ENCODE results near the gene CAMK2A. TPM values are rescaled to one million over a fixed set of nuclear protein-coding genes. Genes with fewer than 3 reads are reported as not detected.

CAMK2A gene
- total RNA-seq, 4 donors from 2014 or later = not detected

DNA sequence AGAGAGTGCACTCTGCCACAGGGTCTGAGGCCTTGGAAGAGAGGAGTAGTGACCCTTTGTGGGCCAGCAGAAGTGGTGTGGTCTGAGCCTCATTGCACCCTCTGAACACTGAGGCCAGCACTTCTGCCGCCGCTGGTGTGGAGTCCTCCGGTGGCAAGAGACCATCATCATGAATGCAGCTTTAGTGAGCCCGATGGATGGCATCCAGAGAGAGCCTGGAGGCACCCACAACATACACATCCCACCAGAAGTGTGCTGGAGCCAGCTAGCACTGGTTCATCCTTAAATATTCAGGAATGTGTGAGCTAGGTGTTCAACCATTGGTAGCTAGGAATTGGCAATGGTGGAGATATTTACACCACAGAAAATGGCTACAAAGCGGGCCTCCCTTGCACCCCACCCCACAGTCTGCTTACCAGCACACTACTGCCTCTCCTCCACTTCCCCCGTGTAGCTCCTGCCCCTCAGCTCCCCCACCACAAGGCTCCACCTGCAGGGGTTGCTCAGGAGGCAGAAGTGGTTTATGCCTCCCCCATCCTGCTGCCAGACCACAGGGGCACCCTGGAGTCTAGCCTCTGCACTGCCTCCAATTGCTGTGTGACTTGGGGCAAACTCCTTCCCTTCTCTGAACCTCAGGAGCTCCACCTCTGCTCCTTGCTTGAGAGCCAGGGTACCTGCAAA, 83.3 kb downstream of the CAMK2A start:
- TF ChIP-seq, protein P1, sequence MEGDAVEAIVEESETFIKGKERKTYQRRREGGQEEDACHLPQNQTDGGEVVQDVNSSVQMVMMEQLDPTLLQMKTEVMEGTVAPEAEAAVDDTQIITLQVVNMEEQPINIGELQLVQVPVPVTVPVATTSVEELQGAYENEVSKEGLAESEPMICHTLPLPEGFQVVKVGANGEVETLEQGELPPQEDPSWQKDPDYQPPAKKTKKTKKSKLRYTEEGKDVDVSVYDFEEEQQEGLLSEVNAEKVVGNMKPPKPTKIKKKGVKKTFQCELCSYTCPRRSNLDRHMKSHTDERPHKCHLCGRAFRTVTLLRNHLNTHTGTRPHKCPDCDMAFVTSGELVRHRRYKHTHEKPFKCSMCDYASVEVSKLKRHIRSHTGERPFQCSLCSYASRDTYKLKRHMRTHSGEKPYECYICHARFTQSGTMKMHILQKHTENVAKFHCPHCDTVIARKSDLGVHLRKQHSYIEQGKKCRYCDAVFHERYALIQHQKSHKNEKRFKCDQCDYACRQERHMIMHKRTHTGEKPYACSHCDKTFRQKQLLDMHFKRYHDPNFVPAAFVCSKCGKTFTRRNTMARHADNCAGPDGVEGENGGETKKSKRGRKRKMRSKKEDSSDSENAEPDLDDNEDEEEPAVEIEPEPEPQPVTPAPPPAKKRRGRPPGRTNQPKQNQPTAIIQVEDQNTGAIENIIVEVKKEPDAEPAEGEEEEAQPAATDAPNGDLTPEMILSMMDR (IDR thresholded peaks at IDR 0.05; ENCODE audit: low read depth) = no peak

DNA sequence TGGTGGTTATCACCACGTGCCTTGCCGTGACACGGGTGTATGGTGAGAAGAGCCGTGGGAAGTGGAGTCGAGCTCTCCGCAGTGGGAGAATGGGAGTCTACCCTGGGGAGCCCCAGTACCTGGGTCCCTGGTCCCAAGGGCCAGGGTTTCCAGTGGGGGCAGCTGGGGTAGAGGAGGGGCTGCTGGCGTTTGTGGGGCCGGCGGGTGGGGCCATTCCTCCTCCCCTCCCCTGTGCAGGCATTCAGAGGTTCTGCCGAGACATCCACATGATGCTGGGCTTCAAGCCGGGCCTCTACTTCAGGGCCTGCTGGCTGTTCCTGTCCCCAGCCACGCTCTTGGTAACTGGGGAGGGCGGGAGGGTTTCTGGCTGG, 85.0 kb downstream of the CAMK2A start:
- TF ChIP-seq, protein P1 (IDR thresholded peaks at IDR 0.05; ENCODE audit: low read depth) = no peak

DNA sequence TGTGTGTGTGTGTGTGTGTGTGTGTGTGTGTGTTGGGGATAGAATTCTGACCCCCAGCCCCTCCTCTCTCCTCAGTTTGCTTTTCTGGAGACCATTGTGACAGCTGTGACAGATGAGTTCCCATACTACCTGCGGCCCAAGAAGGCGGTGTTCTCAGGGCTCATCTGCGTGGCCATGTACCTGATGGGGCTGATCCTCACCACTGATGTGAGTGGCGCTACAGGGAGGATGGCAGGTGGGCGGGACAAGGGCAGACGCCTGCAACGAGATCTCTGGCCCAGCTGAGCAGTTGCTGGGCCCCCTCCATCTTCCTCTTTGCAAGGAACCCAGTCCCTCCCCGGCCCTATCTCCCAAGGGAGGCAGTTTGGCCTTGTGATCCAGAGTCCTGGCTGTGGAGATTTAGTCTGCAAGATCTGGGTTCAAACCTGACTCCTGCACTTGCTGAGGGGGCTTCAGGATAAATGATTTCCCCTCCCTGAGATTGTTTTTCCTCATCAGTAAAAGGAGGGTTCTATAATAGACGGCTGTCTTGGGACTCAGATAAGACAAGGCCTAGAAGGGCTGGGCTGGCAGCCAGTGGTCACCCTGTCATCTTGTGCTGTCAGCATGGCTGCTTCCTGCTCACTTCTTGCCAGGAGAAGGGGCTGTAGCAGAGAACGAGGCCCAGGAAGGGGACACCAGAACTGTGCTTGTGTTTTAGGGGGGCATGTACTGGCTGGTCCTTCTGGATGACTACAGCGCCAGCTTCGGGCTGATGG, 85.6 kb downstream of the CAMK2A start:
- TF ChIP-seq, protein P1 (IDR thresholded peaks at IDR 0.05; ENCODE audit: low read depth) = no peak

DNA sequence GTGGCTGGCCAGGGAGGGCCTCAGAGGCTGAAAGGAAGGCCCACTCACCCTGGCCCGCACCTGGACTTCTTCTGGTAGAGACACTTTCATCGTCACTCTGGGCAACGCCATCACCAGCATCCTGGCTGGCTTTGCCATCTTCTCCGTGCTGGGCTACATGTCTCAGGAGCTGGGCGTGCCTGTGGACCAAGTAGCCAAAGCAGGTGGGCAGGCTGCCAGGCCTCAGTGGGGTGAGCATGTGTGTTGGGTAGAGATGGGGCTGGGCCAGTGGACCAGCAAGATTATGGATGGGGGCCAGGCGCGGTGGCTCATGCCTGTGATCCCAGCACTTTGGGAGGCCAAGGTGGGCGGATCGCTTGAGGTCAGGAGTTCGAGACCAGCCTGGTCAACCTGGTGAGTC, 87.1 kb downstream of the CAMK2A start:
- TF ChIP-seq, protein P1 (IDR thresholded peaks at IDR 0.05; ENCODE audit: low read depth) = no peak

DNA sequence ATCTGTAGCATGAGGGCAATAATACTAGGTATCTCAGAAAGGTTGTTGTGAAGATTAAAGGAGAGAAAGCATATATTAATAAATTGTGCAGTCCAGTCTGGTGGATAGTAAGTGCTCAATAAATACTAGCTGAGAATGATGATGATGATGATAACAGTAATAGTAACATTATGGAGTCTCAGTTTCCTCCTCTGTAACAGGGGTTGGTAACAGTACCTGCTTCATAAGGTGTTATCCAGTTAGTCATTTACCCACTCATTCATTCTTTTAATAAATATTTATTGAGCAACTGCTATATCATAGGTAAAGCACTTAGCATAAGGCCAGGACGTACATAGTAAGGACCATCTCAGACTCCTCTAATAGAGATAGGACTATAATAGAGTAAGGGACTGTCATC, 92.1 kb downstream of the CAMK2A start:
- TF ChIP-seq, protein P1 (IDR thresholded peaks at IDR 0.05; ENCODE audit: low read depth) = no peak

DNA sequence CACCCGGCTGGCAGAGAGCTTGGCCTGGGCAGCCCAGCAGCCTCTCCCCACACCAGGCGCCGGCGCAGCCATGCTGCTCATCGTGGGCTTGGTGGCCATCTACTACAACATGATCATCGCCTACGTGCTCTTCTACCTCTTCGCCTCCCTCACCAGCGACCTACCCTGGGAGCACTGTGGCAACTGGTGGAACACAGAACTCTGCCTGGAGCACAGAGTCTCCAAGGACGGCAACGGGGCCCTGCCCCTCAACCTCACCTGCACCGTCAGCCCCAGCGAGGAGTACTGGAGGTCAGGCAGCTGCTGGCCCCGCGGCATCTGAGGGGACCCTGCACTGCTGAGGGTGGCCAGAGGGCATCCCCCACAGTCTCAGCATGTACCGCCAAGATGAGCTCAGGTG, 92.6 kb downstream of the CAMK2A start:
- TF ChIP-seq, protein P1 (IDR thresholded peaks at IDR 0.05; ENCODE audit: low read depth) = no peak

DNA sequence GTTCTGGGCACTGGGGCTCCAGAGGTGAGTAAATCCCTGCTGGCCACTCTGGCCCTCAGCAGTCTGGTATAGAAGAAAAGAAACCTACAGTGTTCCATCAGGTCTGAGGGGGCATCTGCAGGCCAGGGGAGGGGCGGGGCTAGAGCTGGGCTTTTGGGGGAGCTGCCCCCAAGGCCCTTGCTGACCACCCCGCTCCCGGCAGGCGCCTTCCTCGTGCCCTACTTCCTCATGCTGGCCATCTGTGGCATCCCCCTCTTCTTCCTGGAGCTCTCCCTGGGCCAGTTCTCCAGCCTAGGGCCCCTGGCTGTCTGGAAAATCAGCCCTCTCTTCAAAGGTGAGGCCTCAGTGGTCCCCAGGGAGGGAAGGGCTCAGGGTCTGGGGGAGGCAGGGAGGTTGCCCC, 93.1 kb downstream of the CAMK2A start:
- TF ChIP-seq, protein P1 (IDR thresholded peaks at IDR 0.05; ENCODE audit: low read depth) = no peak

Measured in subcutaneous adipose tissue (tissue), 4 donors.